Vagina (tissue), 2 donors: ENCODE measurements around the gene GAL3ST2. TPM values are rescaled to one million over a fixed set of nuclear protein-coding genes. Genes with fewer than 3 reads are reported as not detected.

Experiments
- DNase-seq, 2 donors: peaks; one replicate each; pipeline ENCODE4 v3.0.0-alpha.2; 2017; ENCODE audit errors: extremely low spot score in 2 of 2
- H3K27ac ChIP-seq: fragments of 200-600 bp; sonication (generic); one replicate; pipeline ENCODE4 v1.5.1; 2019
- H3K27me3 ChIP-seq: fragments of 200-600 bp; sonication (generic); one replicate; pipeline ENCODE4 v1.5.1; 2019
- H3K36me3 ChIP-seq, 2 donors: fragments of 200-600 bp; sonication (generic); one replicate each; pipeline ENCODE4 v1.5.1; 2017 to 2019
- H3K4me1 ChIP-seq: fragments of 200-600 bp; sonication (generic); one replicate; pipeline ENCODE4 v1.5.1; 2019
- H3K4me3 ChIP-seq, 2 donors: fragments of 200-600 bp; sonication (generic); 1 replicate in 1 of 2; 2 replicates in 1 of 2; pipeline ENCODE4 v1.5.1; 2016 to 2019
- H3K9me3 ChIP-seq: fragments of 200-600 bp; sonication (generic); one replicate; pipeline ENCODE4 v1.5.1; 2019
- CTCF ChIP-seq, 3 experiments: fragments of 450-650 bp in 2 of 3; fragments of 200-600 bp in 1 of 3; sonication (generic) in 1 of 3; IDR thresholded peaks; one replicate each; pipeline ENCODE4 v1.5.1; 2017 to 2019; ENCODE audit warnings: antibody characterized with exemption in 3 of 3, mild to moderate bottlenecking in 2 of 3, moderate library complexity in 2 of 3
- POLR2A ChIP-seq, 2 donors: fragments of 450-650 bp; IDR thresholded peaks; one replicate each; pipeline ENCODE4 v1.6.1; 2017; ENCODE audit warnings: antibody characterized with exemption in 2 of 2, mild to moderate bottlenecking in 2 of 2, moderate library complexity in 2 of 2
- POLR2AphosphoS5 ChIP-seq, 2 donors: sonication (generic); formaldehyde crosslinking; IDR thresholded peaks; one replicate each; pipeline ENCODE4 v1.9.0; 2017; ENCODE audit warnings: antibody characterized with exemption in 2 of 2, mild to moderate bottlenecking in 2 of 2, low read depth in 1 of 2; ENCODE audit not compliant: insufficient read depth in 1 of 2
- intact Hi-C: fragments of 100-400 bp; cut with DNase I; formaldehyde crosslinking; loops from one replicate; pipeline ENCODE4 v1.15.1; 2023
- total RNA-seq: library from RNA; depleted of rRNA; stranded (reverse); fragments of >200 nt; gene quantifications from one replicate; pipeline ENCODE4 v1.2.3, GENCODE V29; 2016

The GAL3ST2 gene
- total RNA-seq, 1 donor from 2014 or later = 0.98 TPM

- DNase-seq = no peak
- no peak overlapping the region for H3K4me3 ChIP-seq
- no peak for TF ChIP-seq POLR2AphosphoS5 (IDR thresholded peaks at IDR 0.05; ENCODE audit: insufficient read depth in 1 of 2, low read depth in 1 of 2)
- no peak for TF ChIP-seq POLR2A (IDR thresholded peaks at IDR 0.05)
- TF ChIP-seq CTCF (IDR thresholded peaks at IDR 0.05) = no peak
Measured at GRCh38 chr2:241808051-241808720, 31.6 kb downstream of the GAL3ST2 start.

GRCh38 chr2:241808721-241809382 is 32.2 kb downstream of the GAL3ST2 start, which contains the start of gene NEU4:
NEU4 (plus strand) TSS chr2:241809193; CDS start chr2:241814485, 5,292 bp downstream.
- peak; percentile 76 to 95 for DNase-seq
- TF ChIP-seq CTCF (IDR thresholded peaks at IDR 0.05) (no peak), POLR2AphosphoS5 (IDR thresholded peaks at IDR 0.05; ENCODE audit: insufficient read depth in 1 of 2, low read depth in 1 of 2) (no peak), POLR2A (IDR thresholded peaks at IDR 0.05) (no peak)
- H3K9me3 ChIP-seq = no peaks in the 10 kb centered on the region
- no peaks in the 10 kb centered on the region for H3K27me3 ChIP-seq
- no peaks in the 10 kb centered on the region for H3K36me3 ChIP-seq
- no peak within 1 kb of the TSS for H3K4me3 ChIP-seq
- no peak within 1 kb of the TSS for H3K27ac ChIP-seq
- peaks cover 11% of the 10 kb centered on the region for H3K4me1 ChIP-seq
- intact Hi-C loops = no loop called here

More at GRCh38 chr2:241808051-241808720, 31.6 kb downstream of the GAL3ST2 start:
- H3K27ac ChIP-seq = no peak overlapping the region
- intact Hi-C loops = no loop called here
- H3K27me3 ChIP-seq = no peaks in the 10 kb centered on the region
- H3K36me3 ChIP-seq = no peaks in the 10 kb centered on the region
- H3K9me3 ChIP-seq = no peaks in the 10 kb centered on the region
- peaks cover 14% of the 10 kb centered on the region for H3K4me1 ChIP-seq

GRCh38 chr2:241809383-241810306 is 33.0 kb downstream of the GAL3ST2 start:
- H3K27me3 ChIP-seq = no peaks in the 10 kb centered on the region
- peaks cover 3% of the 10 kb centered on the region for H3K4me1 ChIP-seq
- peak; percentile 79 to 93 for DNase-seq
- no peaks in the 10 kb centered on the region for H3K9me3 ChIP-seq
- no peaks in the 10 kb centered on the region for H3K36me3 ChIP-seq
- no peak overlapping the region for H3K4me3 ChIP-seq
- intact Hi-C loops = no loop called here
- TF ChIP-seq POLR2A (IDR thresholded peaks at IDR 0.05) = no peak
- TF ChIP-seq POLR2AphosphoS5 (IDR thresholded peaks at IDR 0.05; ENCODE audit: insufficient read depth in 1 of 2, low read depth in 1 of 2) = no peak
- TF ChIP-seq CTCF (IDR thresholded peaks at IDR 0.05) = no peak
- no peak overlapping the region for H3K27ac ChIP-seq

- intact Hi-C loops = no loop called here
Measured at GRCh38 chr2:241810307-241811200, 33.9 kb downstream of the GAL3ST2 start.

More at GRCh38 chr2:241810307-241811200, 33.9 kb downstream of the GAL3ST2 start:
- no peak for DNase-seq
- Histone ChIP-seq H3K4me1 (no peaks in the 10 kb centered on the region), H3K27me3 (no peaks in the 10 kb centered on the region), H3K27ac (no peak overlapping the region), H3K9me3 (no peaks in the 10 kb centered on the region), H3K36me3 (no peaks in the 10 kb centered on the region), H3K4me3 (no peak overlapping the region)
- no peak for TF ChIP-seq POLR2AphosphoS5 (IDR thresholded peaks at IDR 0.05; ENCODE audit: insufficient read depth in 1 of 2, low read depth in 1 of 2)
- no peak for TF ChIP-seq POLR2A (IDR thresholded peaks at IDR 0.05)
- TF ChIP-seq CTCF (IDR thresholded peaks at IDR 0.05) = no peak
